Liver (tissue), 2 donors: ENCODE results near the gene LCN2.

Source experiments
- ZBTB33 ChIP-seq: IDR thresholded peaks from 2 replicates; pipeline ENCODE4 v1.6.1; 2016; ENCODE audit warnings: antibody characterized with exemption
- TF ChIP-seq, protein P1 (sequence below): fragments of 150-350 bp; IDR thresholded peaks from 2 replicates; pipeline ENCODE4 v1.5.1; 2017; ENCODE audit warnings: improper control_type of control experiment, low read depth, low read length; ENCODE audit not compliant: missing input control
- donor health status: healthy.

DNA sequence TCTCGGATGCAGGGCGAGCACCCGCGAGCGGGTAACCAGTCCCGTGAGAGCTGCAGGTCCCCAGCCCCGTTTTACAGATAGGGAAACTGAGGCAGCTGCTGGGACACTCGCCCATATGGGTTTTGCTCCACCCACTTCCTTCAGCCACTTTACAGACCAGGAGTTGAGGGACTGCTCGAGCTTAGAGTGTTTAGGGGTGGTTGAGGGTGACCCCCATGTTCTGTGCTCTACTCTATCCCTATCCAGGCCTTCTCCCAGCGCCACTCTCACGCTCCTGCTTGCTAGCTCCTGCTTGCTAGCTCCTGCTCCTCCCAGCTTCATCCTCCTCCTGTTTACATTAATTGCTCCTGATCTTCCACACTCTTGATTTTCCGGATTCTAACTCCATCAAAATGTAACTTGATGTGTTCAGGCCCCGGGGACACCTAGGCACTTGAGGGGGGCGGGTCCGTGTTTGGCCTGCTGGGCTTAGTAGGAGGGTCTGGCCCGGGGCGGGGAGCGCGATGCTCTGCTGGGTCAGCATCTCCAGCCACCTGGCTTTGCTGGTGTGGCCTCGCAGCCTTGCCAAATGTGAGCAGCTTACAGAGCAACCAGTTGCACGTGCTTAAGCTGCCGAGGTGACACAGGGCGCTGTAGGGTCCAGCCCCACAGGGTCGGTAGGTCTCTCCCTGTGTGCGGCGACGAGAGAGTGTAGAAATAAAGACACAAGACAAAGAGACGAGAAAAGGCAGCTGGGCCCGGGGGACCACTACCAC is 20.2 kb upstream of the LCN2 start:
- no peak for TF ChIP-seq ZBTB33
- TF ChIP-seq, protein P1, sequence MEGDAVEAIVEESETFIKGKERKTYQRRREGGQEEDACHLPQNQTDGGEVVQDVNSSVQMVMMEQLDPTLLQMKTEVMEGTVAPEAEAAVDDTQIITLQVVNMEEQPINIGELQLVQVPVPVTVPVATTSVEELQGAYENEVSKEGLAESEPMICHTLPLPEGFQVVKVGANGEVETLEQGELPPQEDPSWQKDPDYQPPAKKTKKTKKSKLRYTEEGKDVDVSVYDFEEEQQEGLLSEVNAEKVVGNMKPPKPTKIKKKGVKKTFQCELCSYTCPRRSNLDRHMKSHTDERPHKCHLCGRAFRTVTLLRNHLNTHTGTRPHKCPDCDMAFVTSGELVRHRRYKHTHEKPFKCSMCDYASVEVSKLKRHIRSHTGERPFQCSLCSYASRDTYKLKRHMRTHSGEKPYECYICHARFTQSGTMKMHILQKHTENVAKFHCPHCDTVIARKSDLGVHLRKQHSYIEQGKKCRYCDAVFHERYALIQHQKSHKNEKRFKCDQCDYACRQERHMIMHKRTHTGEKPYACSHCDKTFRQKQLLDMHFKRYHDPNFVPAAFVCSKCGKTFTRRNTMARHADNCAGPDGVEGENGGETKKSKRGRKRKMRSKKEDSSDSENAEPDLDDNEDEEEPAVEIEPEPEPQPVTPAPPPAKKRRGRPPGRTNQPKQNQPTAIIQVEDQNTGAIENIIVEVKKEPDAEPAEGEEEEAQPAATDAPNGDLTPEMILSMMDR: no peak
